Lower leg skin (tissue), 4 donors: ENCODE measurements around the gene VAX1. TPM values are rescaled to one million over a fixed set of nuclear protein-coding genes. Genes with fewer than 3 reads are reported as not detected.

Experiments used
- DNase-seq, 2 donors: peaks; one replicate each; pipeline ENCODE4 v3.0.0-alpha.2; 2019; ENCODE audit warnings: low spot score in 2 of 2
- H3K4me3 ChIP-seq: fragments of 200-600 bp; sonication (generic); 2 replicates; pipeline ENCODE4 v1.5.1; 2017; ENCODE audit warnings: mild to moderate bottlenecking, low read depth; ENCODE audit not compliant: poor library complexity, severe bottlenecking
- POLR2A ChIP-seq, 2 donors: fragments of 450-650 bp; IDR thresholded peaks; one replicate each; pipeline ENCODE4 v1.6.1; 2016 to 2017; ENCODE audit warnings: antibody characterized with exemption in 2 of 2, mild to moderate bottlenecking in 1 of 2, moderate library complexity in 1 of 2
- WGBS, 2 donors: methylation state at CpG; one replicate each; pipeline ENCODE4 v1.1.5; 2018; 5-methylcytosine and 5-hydroxymethylcytosine counted together
- intact Hi-C: fragments of 100-400 bp; cut with DNase I; formaldehyde crosslinking; loops from one replicate; pipeline ENCODE4 v1.15.0; 2023; ENCODE audit warnings: low total_unique reads
- total RNA-seq, 4 donors: library from RNA; depleted of rRNA; stranded (reverse); fragments of >200 nt; gene quantifications; one replicate each; pipeline ENCODE4 v1.1.0, GENCODE V29; 2016
- TF ChIP-seq, protein P1 (sequence below), 3 donors: fragments of 450-650 bp; IDR thresholded peaks; one replicate each; pipeline ENCODE4 v1.5.1; 2016; ENCODE audit warnings: antibody characterized with exemption in 3 of 3, mild to moderate bottlenecking in 3 of 3, moderate library complexity in 2 of 3

The VAX1 gene
- total RNA-seq, 4 donors from 2014 or later, result not detected

DNA sequence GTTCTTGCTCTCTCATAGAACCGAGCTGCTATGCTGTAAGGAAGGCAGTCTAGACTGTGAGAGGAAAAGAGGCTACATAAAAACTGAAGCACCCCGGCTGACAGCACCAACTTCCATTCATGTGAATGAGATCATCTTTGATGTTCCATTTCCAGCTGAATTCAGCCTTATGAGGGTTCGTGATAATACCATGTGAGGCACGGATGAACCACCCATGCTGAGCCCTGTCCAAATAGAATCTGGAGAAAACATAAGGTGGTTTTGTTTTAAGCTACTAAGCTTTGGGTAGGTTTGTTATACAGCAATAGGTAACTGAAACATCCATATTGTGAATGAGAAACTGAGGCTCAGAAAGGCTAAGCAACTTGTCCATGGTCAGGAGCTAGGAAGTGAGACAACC is 6.9 kb upstream of the VAX1 start:
- intact Hi-C loops, result no loop called here

DNA sequence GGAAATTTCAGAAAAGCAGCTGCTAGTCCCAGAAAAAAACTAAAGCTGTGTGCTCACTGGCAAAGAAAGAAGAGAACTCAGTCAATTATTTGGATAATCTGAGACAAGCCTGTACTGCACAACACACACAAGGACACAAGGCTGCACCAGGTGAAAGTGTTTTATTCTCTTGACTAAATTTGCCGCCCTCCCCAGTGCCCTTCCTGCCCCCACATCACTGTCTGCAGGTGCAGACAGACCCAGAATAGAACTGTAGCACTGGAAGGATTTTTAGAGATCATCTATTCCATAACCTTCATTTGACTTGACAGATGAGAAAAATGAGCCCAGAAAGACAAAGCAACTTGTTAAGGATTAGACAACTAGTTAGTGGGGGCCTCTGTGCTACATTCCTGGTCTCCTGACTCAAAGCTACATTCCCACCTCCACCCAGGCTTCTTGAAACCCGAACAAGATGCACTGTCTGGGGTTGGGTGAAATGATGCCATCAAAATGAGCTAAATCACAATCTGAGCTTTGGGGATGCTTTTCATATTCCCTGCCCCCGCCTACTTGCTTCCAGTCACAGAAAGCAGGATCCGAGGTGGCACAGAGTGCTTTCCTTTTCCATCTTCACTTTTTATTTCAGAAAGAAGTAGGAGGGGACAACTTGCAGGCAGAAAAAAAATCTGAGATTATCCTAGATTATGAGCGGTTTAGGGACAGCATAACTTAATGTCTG is 5.2 kb upstream of the VAX1 start:
- TF ChIP-seq, protein P1, sequence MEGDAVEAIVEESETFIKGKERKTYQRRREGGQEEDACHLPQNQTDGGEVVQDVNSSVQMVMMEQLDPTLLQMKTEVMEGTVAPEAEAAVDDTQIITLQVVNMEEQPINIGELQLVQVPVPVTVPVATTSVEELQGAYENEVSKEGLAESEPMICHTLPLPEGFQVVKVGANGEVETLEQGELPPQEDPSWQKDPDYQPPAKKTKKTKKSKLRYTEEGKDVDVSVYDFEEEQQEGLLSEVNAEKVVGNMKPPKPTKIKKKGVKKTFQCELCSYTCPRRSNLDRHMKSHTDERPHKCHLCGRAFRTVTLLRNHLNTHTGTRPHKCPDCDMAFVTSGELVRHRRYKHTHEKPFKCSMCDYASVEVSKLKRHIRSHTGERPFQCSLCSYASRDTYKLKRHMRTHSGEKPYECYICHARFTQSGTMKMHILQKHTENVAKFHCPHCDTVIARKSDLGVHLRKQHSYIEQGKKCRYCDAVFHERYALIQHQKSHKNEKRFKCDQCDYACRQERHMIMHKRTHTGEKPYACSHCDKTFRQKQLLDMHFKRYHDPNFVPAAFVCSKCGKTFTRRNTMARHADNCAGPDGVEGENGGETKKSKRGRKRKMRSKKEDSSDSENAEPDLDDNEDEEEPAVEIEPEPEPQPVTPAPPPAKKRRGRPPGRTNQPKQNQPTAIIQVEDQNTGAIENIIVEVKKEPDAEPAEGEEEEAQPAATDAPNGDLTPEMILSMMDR (IDR thresholded peaks at IDR 0.05), result no peak
- TF ChIP-seq POLR2A (IDR thresholded peaks at IDR 0.05), result no peak
- WGBS, 2 donors, result 53 to 60% methylated on average over 5 of the region's 5 CpGs
- no peak overlapping the region for H3K4me3 ChIP-seq
- no peak for DNase-seq
- intact Hi-C loops, result no loop called here

More for the DNA sequence above, 6.9 kb upstream of the VAX1 start:
- TF ChIP-seq POLR2A (IDR thresholded peaks at IDR 0.05), result no peak
- TF ChIP-seq, protein P1 (IDR thresholded peaks at IDR 0.05), result no peak
- H3K4me3 ChIP-seq, result no peak overlapping the region
- WGBS, 2 donors, result 63 to 71% methylated on average over 4 of the region's 4 CpGs
- DNase-seq, result no peak

DNA sequence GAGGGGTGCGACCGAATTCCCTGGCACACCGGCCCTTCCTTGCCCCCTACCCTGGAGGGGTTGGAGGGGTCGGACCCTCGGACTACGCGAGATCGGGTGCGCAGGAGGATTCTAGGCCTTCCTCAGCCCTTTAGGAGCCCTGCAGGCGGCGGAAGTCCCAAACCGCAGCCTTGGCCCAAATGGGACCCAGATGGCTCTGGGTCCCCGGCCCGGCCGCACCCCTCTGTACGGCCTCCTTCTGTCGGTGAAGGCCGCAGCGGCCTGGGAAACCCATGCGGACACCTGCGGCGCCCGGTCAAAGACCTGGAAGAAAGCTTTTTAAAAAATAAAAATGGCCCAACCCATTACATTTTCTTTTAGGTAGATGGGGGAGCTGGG is 2.4 kb upstream of the VAX1 start:
- no peak overlapping the region for H3K4me3 ChIP-seq
- intact Hi-C loops, result no loop called here
- no peak for DNase-seq
- TF ChIP-seq POLR2A (IDR thresholded peaks at IDR 0.05), result no peak
- TF ChIP-seq, protein P1 (IDR thresholded peaks at IDR 0.05), result no peak
- WGBS, 2 donors, result 12 to 15% methylated on average over 14 to 23 of the region's 23 CpGs

DNA sequence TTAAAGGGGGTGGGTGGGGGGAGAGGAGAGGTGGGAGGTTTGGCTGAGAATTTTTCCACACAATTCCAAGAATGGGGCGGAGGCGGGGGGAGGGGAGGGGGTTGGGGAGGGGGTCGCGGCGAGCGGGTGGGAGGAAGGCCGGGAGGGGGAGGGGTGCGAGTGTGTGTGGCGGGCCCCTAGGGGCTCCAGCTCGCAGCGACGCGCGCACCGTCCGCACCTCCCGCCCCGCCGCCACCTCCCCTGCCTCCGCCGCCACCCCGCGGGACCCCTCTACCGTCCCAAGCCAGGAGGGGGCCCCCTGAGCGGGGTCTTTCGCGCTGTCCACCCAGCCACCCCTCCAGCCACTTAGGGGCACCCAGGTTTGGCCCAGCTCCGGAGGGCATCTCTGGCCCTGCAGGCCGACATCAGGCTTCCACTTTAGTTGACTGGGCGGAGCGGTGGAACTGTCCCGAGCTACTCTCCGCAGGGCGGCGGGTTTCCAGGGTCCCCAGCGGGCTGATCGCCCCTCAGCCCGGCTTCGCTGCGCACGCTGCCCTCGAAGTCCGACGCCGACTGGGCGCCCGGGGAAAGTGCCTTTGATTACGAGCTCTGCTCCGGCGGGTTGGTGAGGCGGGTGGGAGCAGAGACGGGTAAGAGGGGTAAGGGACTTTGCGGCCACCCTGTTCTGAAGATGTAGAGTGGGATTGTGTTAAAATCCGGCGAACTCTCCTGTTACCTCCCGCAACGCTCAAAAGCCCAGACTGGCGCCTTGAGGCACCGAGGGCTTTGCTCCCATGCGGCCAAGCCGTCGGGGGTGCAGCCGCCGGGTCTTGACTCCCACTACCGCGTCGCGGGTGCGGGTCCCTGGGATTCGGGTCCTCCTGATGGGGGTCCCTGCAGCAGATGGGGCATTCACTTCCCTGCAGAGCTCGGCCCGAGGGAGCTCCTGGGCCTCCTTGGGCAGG is 1.8 kb upstream of the VAX1 start:
- intact Hi-C loops, result no loop called here
- DNase-seq, result no peak
- no peak overlapping the region for H3K4me3 ChIP-seq
- TF ChIP-seq, protein P1 (IDR thresholded peaks at IDR 0.05), result no peak
- TF ChIP-seq POLR2A (IDR thresholded peaks at IDR 0.05), result no peak
- 9 to 11% methylated on average over 43 to 52 of the region's 72 CpGs for WGBS, 2 donors

DNA sequence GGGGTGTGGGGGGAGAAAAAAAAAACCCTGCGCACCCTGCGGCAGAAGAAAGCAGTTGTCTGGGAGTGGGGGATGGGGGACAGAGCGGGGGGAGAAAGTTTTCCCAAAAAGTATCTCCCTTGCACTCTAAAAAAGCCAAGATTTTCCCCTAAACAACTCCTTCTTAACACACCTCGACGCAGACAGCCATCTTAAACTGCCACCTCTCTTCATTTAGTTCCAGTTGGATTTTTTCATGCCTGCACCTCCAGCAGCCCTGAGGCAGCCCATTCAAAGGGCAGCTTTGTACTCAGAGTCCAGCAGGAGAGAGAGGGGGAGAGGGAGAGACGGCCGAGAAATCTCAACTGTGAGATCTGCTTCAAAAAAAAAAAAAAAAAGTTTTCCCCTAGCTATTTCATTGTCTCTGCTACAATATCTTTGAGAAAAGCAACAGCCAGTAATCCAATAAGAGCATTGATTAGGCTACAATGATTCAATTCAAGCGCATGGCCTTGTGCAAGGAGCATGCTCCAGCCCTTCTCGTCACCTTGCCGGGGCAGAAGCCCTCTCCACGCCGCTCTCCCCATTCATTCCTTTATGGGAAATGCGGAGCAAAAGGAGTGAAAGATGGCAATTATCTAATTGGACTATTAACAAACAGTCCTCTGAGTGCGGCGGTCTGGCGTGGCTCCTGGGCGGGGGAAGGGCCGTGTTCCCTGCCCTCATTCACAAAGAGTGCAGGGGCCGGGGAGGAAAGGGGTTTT is 939 bp upstream of the VAX1 start:
- no peak overlapping the region for H3K4me3 ChIP-seq
- no peak for TF ChIP-seq POLR2A (IDR thresholded peaks at IDR 0.05)
- TF ChIP-seq, protein P1 (IDR thresholded peaks at IDR 0.05), result no peak
- no peak for DNase-seq
- 4 to 6% methylated on average over 19 of the region's 19 CpGs for WGBS, 2 donors
- intact Hi-C loops, result no loop called here
